ENCODE measurements around the gene INIP.

The INIP gene

GRCh38 chr9:112670991-112671625, 46.8 kb downstream of the INIP start:
- H3K27me3 ChIP-seq (ENCODE audit: insufficient read depth, low read length, poor library complexity, severe bottlenecking) = no peaks in the 10 kb centered on the region
- H3K4me3 ChIP-seq (ENCODE audit: low read length, poor library complexity, severe bottlenecking) = no peak overlapping the region
- H3K79me2 ChIP-seq (ENCODE audit: insufficient read depth, low read length) = no peaks in the 10 kb centered on the region
- no peaks in the 10 kb centered on the region for H3K9me3 ChIP-seq (ENCODE audit: insufficient read depth, low read depth, low read length)
- no peak overlapping the region for H2AFZ ChIP-seq (ENCODE audit: low read length)
- TF ChIP-seq CTCF (conservative IDR thresholded peaks at IDR 0.05; ENCODE audit: low read length) = no peak
- no peak for TF ChIP-seq EZH2phosphoT487 (IDR thresholded peaks at IDR 0.05; ENCODE audit: borderline replicate concordance)
- no peaks in the 10 kb centered on the region for H3F3A ChIP-seq (ENCODE audit: low read depth)
- no peaks in the 10 kb centered on the region for H3K4me1 ChIP-seq (ENCODE audit: insufficient read depth, low read length, poor library complexity, severe bottlenecking)
- no peaks in the 10 kb centered on the region for H4K20me1 ChIP-seq (ENCODE audit: insufficient read depth, low read length, poor library complexity, severe bottlenecking)
- H3K36me3 ChIP-seq (ENCODE audit: insufficient read depth, low read length) = no peaks in the 10 kb centered on the region
- no peak overlapping the region for H3K9ac ChIP-seq (ENCODE audit: low read depth, low read length, poor library complexity, severe bottlenecking)
- H3K9me2 ChIP-seq (replicated peaks; ENCODE audit: low read depth, low read length) = no peaks in the 10 kb centered on the region
- no peak overlapping the region for H3K4me2 ChIP-seq (ENCODE audit: low read depth, low read length, poor library complexity, severe bottlenecking)

GRCh38 chr9:112669326-112669725, 48.6 kb downstream of the INIP start:
- Histone ChIP-seq H2AFZ (ENCODE audit: low read length) (no peak overlapping the region), H3K4me1 (ENCODE audit: insufficient read depth, low read length, poor library complexity, severe bottlenecking) (no peaks in the 10 kb centered on the region), H4K20me1 (ENCODE audit: insufficient read depth, low read length, poor library complexity, severe bottlenecking) (no peaks in the 10 kb centered on the region), H3F3A (ENCODE audit: low read depth) (no peaks in the 10 kb centered on the region), H3K4me2 (ENCODE audit: low read depth, low read length, poor library complexity, severe bottlenecking) (no peak overlapping the region), H3K36me3 (ENCODE audit: insufficient read depth, low read length) (no peaks in the 10 kb centered on the region), H3K9ac (ENCODE audit: low read depth, low read length, poor library complexity, severe bottlenecking) (no peak overlapping the region), H3K27me3 (ENCODE audit: insufficient read depth, low read length, poor library complexity, severe bottlenecking) (no peaks in the 10 kb centered on the region), H3K4me3 (ENCODE audit: low read length, poor library complexity, severe bottlenecking) (no peak overlapping the region), H3K9me2 (replicated peaks; ENCODE audit: low read depth, low read length) (no peaks in the 10 kb centered on the region), H3K79me2 (ENCODE audit: insufficient read depth, low read length) (no peaks in the 10 kb centered on the region), H3K9me3 (ENCODE audit: insufficient read depth, low read depth, low read length) (no peaks in the 10 kb centered on the region)
- TF ChIP-seq EZH2phosphoT487 (IDR thresholded peaks at IDR 0.05; ENCODE audit: borderline replicate concordance) (no peak), CTCF (conservative IDR thresholded peaks at IDR 0.05; ENCODE audit: low read length) (no peak)

- Histone ChIP-seq H3K9me2 (replicated peaks; ENCODE audit: low read depth, low read length) (no peaks in the 10 kb centered on the region), H3K27me3 (ENCODE audit: insufficient read depth, low read length, poor library complexity, severe bottlenecking) (no peaks in the 10 kb centered on the region), H3K4me1 (ENCODE audit: insufficient read depth, low read length, poor library complexity, severe bottlenecking) (no peaks in the 10 kb centered on the region), H3K9me3 (ENCODE audit: insufficient read depth, low read depth, low read length) (no peaks in the 10 kb centered on the region), H3K9ac (ENCODE audit: low read depth, low read length, poor library complexity, severe bottlenecking) (no peak overlapping the region), H3K4me3 (ENCODE audit: low read length, poor library complexity, severe bottlenecking) (no peak overlapping the region), H4K20me1 (ENCODE audit: insufficient read depth, low read length, poor library complexity, severe bottlenecking) (no peaks in the 10 kb centered on the region), H3K4me2 (ENCODE audit: low read depth, low read length, poor library complexity, severe bottlenecking) (no peak overlapping the region), H2AFZ (ENCODE audit: low read length) (no peak overlapping the region), H3F3A (ENCODE audit: low read depth) (no peaks in the 10 kb centered on the region), H3K36me3 (ENCODE audit: insufficient read depth, low read length) (peaks cover 11% of the 10 kb centered on the region; the same call in 1 of the 2 replicates), H3K79me2 (ENCODE audit: insufficient read depth, low read length) (no peaks in the 10 kb centered on the region)
- TF ChIP-seq EZH2phosphoT487 (IDR thresholded peaks at IDR 0.05; ENCODE audit: borderline replicate concordance) (no peak), CTCF (conservative IDR thresholded peaks at IDR 0.05; ENCODE audit: low read length) (peak; percentile 51)
These were observed 52.6 kb downstream of the INIP start for GRCh38 chr9:112665347-112665746.
